AG04449 (cell line): ENCODE measurements around the gene LRRC8E.

Experiments used
- CTCF ChIA-PET: fragments of 350-600 bp; formaldehyde crosslinking; extraction: SDS; loops from one replicate; lab custom pipeline; 2021; ENCODE audit warnings: antibody characterized with exemption; lab: Yijun Ruan, JAX
- POLR2A ChIA-PET: fragments of 400-600, 350-600 bp; formaldehyde crosslinking; extraction: SDS; loops from one replicate; lab custom pipeline; 2020; ENCODE audit warnings: antibody characterized with exemption, inconsistent platforms; lab: Yijun Ruan, JAX
- DNase-seq: peaks from one replicate; pipeline ENCODE4 v3.0.0-alpha.2; 2010; ENCODE audit warnings: low read depth, low spot score
- H3K4me3 ChIP-seq: 2 replicates; pipeline ENCODE4 v1.5.1; 2011; ENCODE audit warnings: low read depth, mild to moderate bottlenecking, control low read depth, low read length
- CTCF ChIP-seq: IDR thresholded peaks from one replicate; pipeline ENCODE4 v1.5.1; 2011; ENCODE audit warnings: mild to moderate bottlenecking, moderate library complexity, low read length, control low read depth, inconsistent platforms; ENCODE audit not compliant: insufficient read depth; ENCODE audit errors: missing control alignments

The LRRC8E gene

GRCh38 chr19:7873304-7874075 lies 14.8 kb upstream of the LRRC8E start:
- DNase-seq, result no peak
- H3K4me3 ChIP-seq, result no peak overlapping the region
- ChIA-PET POLR2A (no interaction called here), CTCF (interaction anchor here (1.1 kb wide), 2 partner anchors 19 to 28 kb away, joined by 3 read pairs; no protein-coding TSS in a partner anchor)
- TF ChIP-seq CTCF, result no peak

- no peak for DNase-seq
- no peak for TF ChIP-seq CTCF
- peak within 1 kb of the TSS; percentile 1; the same call in 1 of the 2 replicates for H3K4me3 ChIP-seq
- CTCF ChIA-PET, result no interaction called here
- POLR2A ChIA-PET, result no interaction called here
Measured at GRCh38 chr19:7874076-7874896, 14.0 kb upstream of the LRRC8E start, which contains the start of gene PRR36. PRR36 (minus strand) TSS chr19:7874390; CDS start chr19:7873689, 701 bp downstream.

- POLR2A ChIA-PET, result no interaction called here
Measured at GRCh38 chr19:7874897-7875273, 13.4 kb upstream of the LRRC8E start.

GRCh38 chr19:7877249-7877836 lies 11.0 kb upstream of the LRRC8E start:
- H3K4me3 ChIP-seq, result no peak overlapping the region
- no peak for TF ChIP-seq CTCF
- ChIA-PET POLR2A (no interaction called here), CTCF (interaction anchor here (0.8 to 3.6 kb wide), 4 partner anchors 8 to 125 kb away, joined by 3 to 19 read pairs (median 4); partner anchors contain the start of gene MAP2K7)
- no peak for DNase-seq

More at GRCh38 chr19:7874897-7875273, 13.4 kb upstream of the LRRC8E start:
- DNase-seq, result no peak
- H3K4me3 ChIP-seq, result no peak overlapping the region
- TF ChIP-seq CTCF, result no peak
- CTCF ChIA-PET, result no interaction called here

- ChIA-PET POLR2A (no interaction called here), CTCF (interaction anchor here (3.6 kb wide), 1 partner anchor 10 kb away, joined by 19 read pairs; no protein-coding TSS in a partner anchor)
- no peak overlapping the region for H3K4me3 ChIP-seq
- TF ChIP-seq CTCF, result no peak
- DNase-seq, result no peak
Measured at GRCh38 chr19:7879111-7879807, 9.1 kb upstream of the LRRC8E start.
